ENCODE data around the gene ZDHHC16.
"Not testable (repeated sequence)": the region's sequence is repeated elsewhere in the genome, so short reads cannot be mapped to it uniquely, and the experiment has no call there.

The ZDHHC16 gene

GRCh38 chr10:97445722-97446639 is at the start of gene ZDHHC16, which contains the start of gene EXOSC1:
ZDHHC16 (plus strand) TSS chr10:97446175; CDS start chr10:97451676, 5,501 bp downstream.
EXOSC1 (minus strand) TSS chr10:97446006; CDS start chr10:97445985, 21 bp downstream.
- DNase-seq (ENCODE audit: low spot score): peak; percentile 98

GRCh38 chr10:97399843-97400545 is 46.0 kb upstream of the ZDHHC16 start:
- DNase-seq (ENCODE audit: low spot score): peak; percentile 59

GRCh38 chr10:97400665-97401454 is 45.1 kb upstream of the ZDHHC16 start, which contains the start of gene RRP12:
RRP12 (minus strand) TSS chr10:97401340; CDS start chr10:97401231, 109 bp downstream.
- DNase-seq (ENCODE audit: low spot score): peak; percentile 97

GRCh38 chr10:97401455-97401919 is 44.5 kb upstream of the ZDHHC16 start:
- DNase-seq (ENCODE audit: low spot score): no peak

GRCh38 chr10:97404044-97404443 is 41.9 kb upstream of the ZDHHC16 start:
- no peak for DNase-seq (ENCODE audit: low spot score)

- no peak for DNase-seq (ENCODE audit: low spot score)
These were observed 39.9 kb upstream of the ZDHHC16 start for GRCh38 chr10:97406064-97406463.

GRCh38 chr10:97406483-97406882 is 39.5 kb upstream of the ZDHHC16 start:
- not testable (repeated sequence) for DNase-seq (ENCODE audit: low spot score)

- DNase-seq (ENCODE audit: low spot score): peak; percentile 88
These were observed 38.6 kb upstream of the ZDHHC16 start for GRCh38 chr10:97407211-97407951.

GRCh38 chr10:97407952-97408248 is 38.1 kb upstream of the ZDHHC16 start:
- DNase-seq (ENCODE audit: low spot score): no peak

GRCh38 chr10:97408496-97408992 is 37.4 kb upstream of the ZDHHC16 start:
- DNase-seq (ENCODE audit: low spot score): no peak

GRCh38 chr10:97411406-97411805 is 34.6 kb upstream of the ZDHHC16 start:
- DNase-seq (ENCODE audit: low spot score): no peak

- no peak for DNase-seq (ENCODE audit: low spot score)
These were observed 33.1 kb upstream of the ZDHHC16 start for GRCh38 chr10:97412891-97413304.

- DNase-seq (ENCODE audit: low spot score): no peak
These were observed 29.4 kb upstream of the ZDHHC16 start for GRCh38 chr10:97416565-97416964.

- not testable (repeated sequence) for DNase-seq (ENCODE audit: low spot score)
These were observed 22.2 kb upstream of the ZDHHC16 start for GRCh38 chr10:97423757-97424098.

- DNase-seq (ENCODE audit: low spot score): peak; percentile 100
These were observed 19.8 kb upstream of the ZDHHC16 start, which contains the start of gene PGAM1 for GRCh38 chr10:97425964-97426775. PGAM1 (plus strand) TSS chr10:97426191; CDS start chr10:97426308, 117 bp downstream.

- no peak for DNase-seq (ENCODE audit: low spot score)
These were observed 19.0 kb upstream of the ZDHHC16 start for GRCh38 chr10:97426776-97427570.

- peak; percentile 40 for DNase-seq (ENCODE audit: low spot score)
These were observed 18.3 kb upstream of the ZDHHC16 start for GRCh38 chr10:97427571-97428179.

GRCh38 chr10:97428572-97428981 is 17.4 kb upstream of the ZDHHC16 start:
- DNase-seq (ENCODE audit: low spot score): peak; percentile 53

- no peak for DNase-seq (ENCODE audit: low spot score)
These were observed 11.9 kb upstream of the ZDHHC16 start for GRCh38 chr10:97434055-97434454.

Data from GM03348 (cell line).